Choroid plexus epithelial cell (primary cell): ENCODE data around the gene MACO1.

Experiments used
- DNase-seq: peaks from one replicate; pipeline ENCODE4 v3.0.0-alpha.2; 2010; ENCODE audit warnings: low read depth
- H3K4me3 ChIP-seq: 2 replicates; pipeline ENCODE4 v1.5.1; 2011; ENCODE audit warnings: low read depth, mild to moderate bottlenecking, control low read depth, low read length, moderate library complexity
- TF ChIP-seq, protein P1 (sequence below): conservative IDR thresholded peaks from 2 replicates; pipeline ENCODE4 v1.5.1; 2011; ENCODE audit warnings: low read depth, mild to moderate bottlenecking, control low read depth, inconsistent platforms, low read length, moderate library complexity

The MACO1 gene

DNA sequence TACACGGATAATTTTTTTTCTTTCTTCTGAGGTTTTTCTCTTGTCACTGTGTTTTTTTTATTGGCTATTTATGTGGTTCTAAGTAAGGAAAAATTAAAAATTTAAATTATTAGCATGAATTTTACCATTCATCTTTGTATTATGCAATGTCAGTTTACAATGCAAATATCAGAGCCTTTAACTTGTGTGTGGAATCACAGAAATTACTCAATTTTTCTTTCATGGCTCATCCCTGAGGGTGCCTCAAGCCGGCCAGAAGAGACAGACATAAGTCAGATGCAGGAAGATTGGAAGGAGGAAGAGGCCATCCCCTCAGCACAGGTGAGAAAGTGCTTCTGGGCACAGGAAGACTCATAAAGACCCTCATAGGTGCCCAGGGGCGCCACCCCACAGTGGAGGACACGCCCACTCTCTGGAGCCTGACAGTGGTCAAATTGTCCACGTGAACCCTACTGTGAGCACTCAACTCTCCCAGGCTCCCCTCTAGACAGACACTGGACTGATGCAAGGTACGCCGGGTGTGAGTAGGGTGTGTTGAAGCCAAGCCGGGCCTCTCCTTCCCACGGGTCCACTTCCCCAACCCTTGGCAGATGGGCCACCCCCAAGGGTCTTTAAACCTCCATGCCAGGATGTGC lies 103.2 kb downstream of the MACO1 start:
- no peak overlapping the region for H3K4me3 ChIP-seq
- DNase-seq = no peak
- TF ChIP-seq, protein P1, sequence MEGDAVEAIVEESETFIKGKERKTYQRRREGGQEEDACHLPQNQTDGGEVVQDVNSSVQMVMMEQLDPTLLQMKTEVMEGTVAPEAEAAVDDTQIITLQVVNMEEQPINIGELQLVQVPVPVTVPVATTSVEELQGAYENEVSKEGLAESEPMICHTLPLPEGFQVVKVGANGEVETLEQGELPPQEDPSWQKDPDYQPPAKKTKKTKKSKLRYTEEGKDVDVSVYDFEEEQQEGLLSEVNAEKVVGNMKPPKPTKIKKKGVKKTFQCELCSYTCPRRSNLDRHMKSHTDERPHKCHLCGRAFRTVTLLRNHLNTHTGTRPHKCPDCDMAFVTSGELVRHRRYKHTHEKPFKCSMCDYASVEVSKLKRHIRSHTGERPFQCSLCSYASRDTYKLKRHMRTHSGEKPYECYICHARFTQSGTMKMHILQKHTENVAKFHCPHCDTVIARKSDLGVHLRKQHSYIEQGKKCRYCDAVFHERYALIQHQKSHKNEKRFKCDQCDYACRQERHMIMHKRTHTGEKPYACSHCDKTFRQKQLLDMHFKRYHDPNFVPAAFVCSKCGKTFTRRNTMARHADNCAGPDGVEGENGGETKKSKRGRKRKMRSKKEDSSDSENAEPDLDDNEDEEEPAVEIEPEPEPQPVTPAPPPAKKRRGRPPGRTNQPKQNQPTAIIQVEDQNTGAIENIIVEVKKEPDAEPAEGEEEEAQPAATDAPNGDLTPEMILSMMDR = no peak

DNA sequence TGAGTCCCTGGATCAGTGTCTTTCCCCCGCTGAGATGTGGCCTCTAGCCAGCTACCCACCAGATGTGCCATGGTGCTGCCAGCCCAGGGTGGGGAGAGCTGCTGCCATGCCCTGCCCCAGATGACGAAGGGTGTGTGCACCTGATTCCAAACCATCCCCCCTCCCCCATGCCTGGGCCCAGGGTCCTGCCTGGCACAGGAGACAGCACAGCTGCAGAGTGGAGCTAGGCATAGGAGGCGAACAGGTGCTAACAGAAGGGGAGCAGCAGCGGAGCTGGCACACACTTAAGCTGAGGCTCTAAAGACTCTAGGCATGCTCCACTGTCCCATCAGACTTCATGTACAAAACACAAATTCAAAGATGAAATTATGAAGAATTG lies 103.7 kb downstream of the MACO1 start:
- H3K4me3 ChIP-seq = no peak overlapping the region
- TF ChIP-seq, protein P1 = no peak
- DNase-seq = no peak

DNA sequence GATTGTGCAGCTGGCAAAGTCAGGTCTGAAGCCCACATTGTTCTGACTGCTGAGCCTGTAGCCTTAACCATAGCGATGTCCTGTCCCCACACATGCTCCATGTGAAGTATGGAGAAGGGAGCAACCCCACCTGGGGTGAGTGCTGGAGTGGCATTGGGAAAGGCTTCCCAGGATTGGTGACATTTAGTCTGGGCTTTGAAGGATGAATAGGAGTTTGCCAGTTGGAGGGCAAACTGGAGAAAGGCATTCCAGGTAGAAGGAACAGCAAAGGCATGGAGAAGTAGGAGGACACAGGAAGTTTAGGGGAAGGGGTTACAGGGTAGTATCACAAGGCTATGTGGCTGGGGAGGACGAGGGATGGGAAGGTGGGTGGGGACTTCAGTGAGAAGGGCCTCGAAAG lies 105.4 kb downstream of the MACO1 start:
- no peak for DNase-seq
- TF ChIP-seq, protein P1 = no peak

DNA sequence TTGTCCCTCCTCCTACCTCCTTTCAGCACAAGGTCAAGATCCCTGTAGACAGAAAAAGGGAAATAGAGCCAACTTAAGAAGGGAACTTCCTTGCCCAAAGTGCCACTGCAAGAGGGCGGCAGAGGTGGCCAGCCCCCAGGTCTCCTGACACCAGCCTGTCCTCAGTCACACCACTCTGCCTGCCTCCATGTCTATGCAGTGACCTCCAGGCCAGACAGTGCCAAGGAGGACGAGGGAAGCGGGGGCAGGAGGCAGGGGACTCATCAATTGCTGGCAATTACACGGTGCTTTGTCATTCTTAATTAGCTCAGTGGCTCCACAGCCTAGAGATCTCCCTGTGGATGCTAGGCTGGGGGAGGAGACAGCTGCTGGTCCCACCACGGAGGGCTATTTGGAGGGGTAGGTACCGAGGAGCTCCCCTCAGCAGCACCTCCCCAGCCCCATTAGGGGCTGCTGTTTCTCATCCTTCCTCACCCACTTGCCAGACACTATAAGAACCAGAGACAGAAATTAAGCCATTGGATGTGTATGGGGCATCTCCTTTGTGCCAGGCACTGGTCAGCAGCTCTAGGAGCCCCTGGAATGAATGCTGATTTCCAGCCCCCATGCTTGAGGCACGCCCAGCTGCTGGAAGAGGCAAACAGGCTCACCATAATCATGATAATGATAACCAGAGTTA lies 106.6 kb downstream of the MACO1 start:
- no peak for DNase-seq
- no peak overlapping the region for H3K4me3 ChIP-seq
- TF ChIP-seq, protein P1 = no peak

More for the DNA sequence above, 105.4 kb downstream of the MACO1 start:
- H3K4me3 ChIP-seq = no peak overlapping the region

DNA sequence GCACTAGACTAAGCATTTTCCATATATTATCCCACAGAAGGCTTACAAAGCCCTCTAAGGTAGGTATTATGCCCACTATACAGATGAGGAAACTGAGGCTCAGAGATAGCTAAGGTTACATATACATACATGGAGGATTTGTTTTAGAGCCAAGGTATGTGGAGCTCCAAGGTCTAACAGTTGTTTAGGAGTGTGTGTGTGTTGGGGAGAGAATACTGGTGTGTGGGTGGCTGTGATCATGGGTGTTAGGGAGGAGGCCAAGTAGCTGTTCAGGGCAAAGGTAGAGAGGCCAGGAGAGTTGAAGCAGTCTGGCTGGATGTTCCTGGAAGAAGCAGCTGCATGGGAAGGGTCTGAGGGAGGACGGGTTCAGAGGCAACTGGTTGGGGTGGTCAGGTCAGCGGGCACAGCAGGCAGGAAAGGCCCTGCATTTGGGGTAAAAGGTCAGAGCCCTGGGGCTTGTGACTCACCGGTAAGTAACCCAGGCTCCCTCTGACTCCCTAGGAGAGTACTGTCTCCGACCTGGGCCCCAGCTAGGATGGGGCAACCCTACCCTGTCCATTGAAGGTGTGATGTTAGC lies 107.6 kb downstream of the MACO1 start:
- H3K4me3 ChIP-seq = no peak overlapping the region
- TF ChIP-seq, protein P1 = no peak
- DNase-seq = no peak

DNA sequence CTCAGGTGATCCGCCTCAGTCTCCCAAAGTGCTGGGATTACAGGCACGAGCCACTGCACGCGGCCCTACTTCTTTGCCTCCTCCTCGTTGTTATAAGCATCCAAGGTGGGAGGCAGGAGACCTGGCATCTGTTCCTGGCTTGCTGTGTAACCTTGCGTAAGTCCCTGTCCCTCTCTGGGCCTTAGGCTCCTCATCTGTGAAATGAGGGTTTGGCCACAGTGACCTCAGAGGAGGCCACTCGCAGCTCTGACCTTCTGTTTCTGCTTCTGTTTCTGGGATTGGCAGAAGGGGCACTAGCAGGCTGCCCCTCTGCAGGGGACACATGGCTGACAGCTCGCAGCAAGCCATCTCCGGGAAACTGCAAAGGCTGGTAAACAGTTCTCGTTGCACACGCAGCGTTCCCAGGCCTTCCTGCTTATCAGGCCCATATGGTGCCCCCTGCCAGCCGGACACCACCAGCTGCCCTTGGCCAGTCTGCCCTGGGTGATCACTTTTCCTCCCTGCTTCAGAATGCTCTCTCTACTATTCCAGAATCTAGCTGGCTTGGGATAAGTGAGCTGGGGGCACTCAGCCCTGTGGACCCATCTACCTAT lies 110.1 kb downstream of the MACO1 start:
- TF ChIP-seq, protein P1 = no peak
- DNase-seq = no peak
- no peak overlapping the region for H3K4me3 ChIP-seq
